SK-N-MC (cell line): ENCODE data around the gene NOS1AP.

Experiments used
- EZH2 ChIP-seq: fragments of 200-600 bp; sonication (generic); IDR thresholded peaks from one replicate; pipeline ENCODE4 v1.6.1; 2017; ENCODE audit warnings: antibody characterized with exemption
- FOXP2 ChIP-seq: optimal IDR thresholded peaks from 2 replicates; pipeline ENCODE3; 2011; ENCODE audit warnings: mild to moderate bottlenecking, moderate library complexity; ENCODE audit not compliant: insufficient read depth; ENCODE audit errors: extremely low read length, control extremely low read depth
- POLR2AphosphoS5 ChIP-seq: IDR thresholded peaks from 2 replicates; pipeline ENCODE4 v1.6.1; 2012; ENCODE audit warnings: mild to moderate bottlenecking, low read depth, low read length, borderline replicate concordance

DNA sequence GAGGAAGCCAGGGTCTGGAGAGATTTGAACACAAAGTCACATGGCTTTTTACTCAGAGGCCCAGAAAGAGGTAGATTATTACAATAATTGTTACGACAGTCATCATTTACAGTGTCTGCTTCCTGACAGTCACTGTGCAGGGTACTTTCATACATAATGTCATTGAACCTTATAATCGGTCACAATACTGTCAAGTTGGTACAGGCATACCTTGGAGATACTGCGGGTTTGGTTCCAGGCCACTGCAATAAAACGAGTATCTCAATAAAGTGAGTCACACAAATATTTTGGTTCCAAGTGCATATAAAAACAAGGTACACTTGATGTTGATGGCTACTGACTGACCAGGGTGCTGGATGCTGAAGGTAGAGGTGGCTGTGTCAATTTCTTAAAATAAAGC lies 112.6 kb downstream of the NOS1AP start:
- TF ChIP-seq POLR2AphosphoS5: no peak
- TF ChIP-seq EZH2: no peak
- no peak for TF ChIP-seq FOXP2
